H1 (cell line): Measurements from ENCODE around the gene RAB25. TPM values are rescaled to one million over a fixed set of nuclear protein-coding genes. Genes with fewer than 3 reads are reported as not detected.

ENCODE experiments used
- CTCF ChIA-PET: fragments of 300-600 bp; sonication (Branson Sonifier 250); formaldehyde crosslinking; loops from one replicate; lab custom pipeline; 2021; ENCODE audit not compliant: partially characterized antibody; lab: Charles Lee
- POLR2A ChIA-PET: fragments of 300-600 bp; sonication (Branson Sonifier 250); formaldehyde crosslinking; loops from one replicate; lab custom pipeline; 2021; ENCODE audit warnings: inconsistent platforms; ENCODE audit not compliant: partially characterized antibody; lab: Charles Lee
- DNase-seq, 2 experiments: peaks; one replicate each; pipeline versions ENCODE4 v3.0.0 to v3.0.0-alpha.2; 2010 to 2022; ENCODE audit warnings: low spot score in 2 of 2, low read depth in 1 of 2, mixed read lengths in 1 of 2
- FAIRE-seq: peaks from 2 replicates; lab custom pipeline; 2011; peaks lifted over from hg19 to GRCh38; lab: Jason Lieb, UNC
- H2AFZ ChIP-seq: 2 replicates; pipeline ENCODE4 v1.8.1; 2012; ENCODE audit warnings: low read length, inconsistent platforms
- H2AK5ac ChIP-seq: 2 replicates; pipeline ENCODE4 v1.6.1; 2013; ENCODE audit warnings: low read depth, low read length
- H2BK120ac ChIP-seq: replicated peaks from 2 replicates; pipeline ENCODE3; 2013; ENCODE audit warnings: low read depth, low read length, inconsistent platforms
- H2BK12ac ChIP-seq: 2 replicates; pipeline ENCODE4 v1.6.1; 2013; ENCODE audit warnings: low read depth, low read length
- H2BK15ac ChIP-seq: 2 replicates; pipeline ENCODE4 v1.6.1; 2013; ENCODE audit warnings: low read length
- H2BK20ac ChIP-seq: 2 replicates; pipeline ENCODE4 v1.6.1; 2013; ENCODE audit warnings: low read length
- H2BK5ac ChIP-seq: 2 replicates; pipeline ENCODE4 v1.6.1; 2013; ENCODE audit warnings: low read depth, low read length
- H3K14ac ChIP-seq: 2 replicates; pipeline ENCODE4 v1.6.1; 2013; ENCODE audit warnings: inconsistent platforms; ENCODE audit not compliant: insufficient read length
- H3K18ac ChIP-seq: 2 replicates; pipeline ENCODE4 v1.6.1; 2013; ENCODE audit warnings: low read length; ENCODE audit errors: extremely low read depth
- H3K23ac ChIP-seq: 2 replicates; pipeline ENCODE4 v1.6.1; 2013; ENCODE audit warnings: inconsistent platforms; ENCODE audit not compliant: insufficient read length
- H3K23me2 ChIP-seq: 2 replicates; pipeline ENCODE4 v1.6.1; 2013; ENCODE audit warnings: low read depth, low read length
- H3K27ac ChIP-seq: 2 replicates; pipeline ENCODE4 v1.6.1; 2011; ENCODE audit warnings: low read depth, low read length, inconsistent platforms
- H3K27me3 ChIP-seq, 4 experiments: replicated peaks in 1 of 4; 1 replicate in 1 of 4; 2 replicates in 3 of 4; pipeline versions ENCODE4 v1.6.1 to v1.8.1; 2011 to 2013; ENCODE audit warnings: low read length in 3 of 4, mild to moderate bottlenecking in 3 of 4, inconsistent platforms in 2 of 4, mixed read lengths in 2 of 4, moderate library complexity in 1 of 4; ENCODE audit not compliant: control insufficient read depth in 3 of 4, insufficient read depth in 3 of 4; ENCODE audit errors: extremely low read depth in 1 of 4
- H3K36me3 ChIP-seq, 4 experiments: 2 replicates each; pipeline versions ENCODE4 v1.6.1 to v1.8.1; 2011 to 2013; ENCODE audit warnings: mild to moderate bottlenecking in 4 of 4, low read length in 3 of 4, moderate library complexity in 2 of 4, control low read depth in 1 of 4, inconsistent platforms in 1 of 4; ENCODE audit not compliant: insufficient read depth in 4 of 4, control insufficient read depth in 2 of 4
- H3K4ac ChIP-seq: replicated peaks from 2 replicates; pipeline ENCODE3; 2013; ENCODE audit warnings: low read length, low read depth, mixed read lengths, inconsistent platforms; ENCODE audit not compliant: insufficient read length
- H3K4me1 ChIP-seq, 4 experiments: replicated peaks in 1 of 4; 1 replicate in 1 of 4; 2 replicates in 3 of 4; pipeline versions ENCODE4 v1.6.1 to v1.8.1; 2011 to 2013; ENCODE audit warnings: low read length in 3 of 4, inconsistent platforms in 2 of 4, mixed read lengths in 1 of 4; ENCODE audit not compliant: insufficient read depth in 4 of 4, control insufficient read depth in 3 of 4
- H3K4me2 ChIP-seq, 2 experiments: 2 replicates each; pipeline versions ENCODE4 v1.6.1 to v1.8.1; 2011 to 2013; ENCODE audit warnings: low read depth in 2 of 2, low read length in 2 of 2, control low read depth in 1 of 2, inconsistent platforms in 1 of 2, mild to moderate bottlenecking in 1 of 2; ENCODE audit not compliant: insufficient read depth in 1 of 2
- H3K4me3 ChIP-seq, 4 experiments: fragments of 200-600, 300-600 bp in 1 of 4; sonication (generic), shearing (Covaris generic), sonication (Bioruptor Twin) in 1 of 4; 2 replicates each; pipeline versions ENCODE4 v1.5.1 to v1.8.1; 2011 to 2016; ENCODE audit warnings: low read length in 4 of 4, low read depth in 3 of 4, control low read depth in 2 of 4, inconsistent platforms in 2 of 4, mild to moderate bottlenecking in 2 of 4, mixed read lengths in 1 of 4, moderate library complexity in 1 of 4; ENCODE audit not compliant: insufficient read depth in 2 of 4; ENCODE audit errors: extremely low read depth in 1 of 4
- H3K56ac ChIP-seq: replicated peaks from 2 replicates; pipeline ENCODE3; 2013; ENCODE audit warnings: low read depth, mild to moderate bottlenecking, mixed read lengths, low read length, inconsistent platforms; ENCODE audit not compliant: insufficient read length
- H3K79me1 ChIP-seq: 2 replicates; pipeline ENCODE4 v1.6.1; 2013; ENCODE audit warnings: low read depth, low read length, control low read depth
- H3K79me2 ChIP-seq, 2 experiments: 2 replicates each; pipeline versions ENCODE4 v1.6.1 to v1.8.1; 2012 to 2013; ENCODE audit warnings: low read length in 2 of 2, mild to moderate bottlenecking in 2 of 2, inconsistent platforms in 1 of 2; ENCODE audit not compliant: insufficient read depth in 2 of 2, control insufficient read depth in 1 of 2
- H3K9ac ChIP-seq, 4 experiments: replicated peaks in 1 of 4; 1 replicate in 1 of 4; 2 replicates in 3 of 4; pipeline versions ENCODE4 v1.6.1 to v1.8.1; 2011 to 2013; ENCODE audit warnings: low read depth in 3 of 4, low read length in 3 of 4, control low read depth in 2 of 4, mild to moderate bottlenecking in 2 of 4, moderate library complexity in 2 of 4, inconsistent platforms in 1 of 4; ENCODE audit errors: extremely low read depth in 1 of 4
- H3K9me3 ChIP-seq, 2 experiments: 2 replicates each; pipeline versions ENCODE4 v1.6.1 to v1.8.1; 2012 to 2013; ENCODE audit warnings: mild to moderate bottlenecking in 2 of 2, moderate library complexity in 2 of 2, control low read depth in 1 of 2, inconsistent platforms in 1 of 2, low read depth in 1 of 2, low read length in 1 of 2, mixed read lengths in 1 of 2; ENCODE audit not compliant: insufficient read depth in 2 of 2
- H4K20me1 ChIP-seq, 2 experiments: replicated peaks in 1 of 2; 2 replicates each; pipeline versions ENCODE3 to v1.8.1; 2011 to 2013; ENCODE audit warnings: inconsistent platforms in 2 of 2, low read length in 2 of 2, mild to moderate bottlenecking in 1 of 2; ENCODE audit not compliant: insufficient read depth in 2 of 2, control insufficient read depth in 1 of 2
- H4K5ac ChIP-seq: 2 replicates; pipeline ENCODE4 v1.6.1; 2013; ENCODE audit warnings: low read length, low read depth, mixed read lengths, inconsistent platforms; ENCODE audit not compliant: insufficient read length
- H4K8ac ChIP-seq: 2 replicates; pipeline ENCODE4 v1.8.0; 2013; ENCODE audit warnings: mild to moderate bottlenecking, moderate library complexity, low read length, inconsistent platforms; ENCODE audit not compliant: insufficient read depth; ENCODE audit errors: extremely low read depth
- H4K91ac ChIP-seq: replicated peaks from 2 replicates; pipeline ENCODE3; 2013; ENCODE audit warnings: low read length, mixed read lengths, inconsistent platforms; ENCODE audit not compliant: insufficient read length
- BACH1 ChIP-seq: IDR thresholded peaks from 2 replicates; pipeline ENCODE4 v1.6.1; 2012; ENCODE audit warnings: low read length, improper control_type of control experiment
- BCL11A ChIP-seq, 2 experiments: IDR thresholded peaks; one replicate each; pipeline ENCODE4 v1.6.1; 2011; ENCODE audit warnings: low read depth in 2 of 2, low read length in 2 of 2, mild to moderate bottlenecking in 2 of 2
- BRCA1 ChIP-seq: IDR thresholded peaks from 2 replicates; pipeline ENCODE4 v1.6.1; 2012; ENCODE audit warnings: low read depth, low read length, improper control_type of control experiment
- EGR1 ChIP-seq: IDR thresholded peaks from 2 replicates; pipeline ENCODE4 v1.6.1; 2011; ENCODE audit warnings: low read depth, low read length, borderline replicate concordance
- FOSL1 ChIP-seq: IDR thresholded peaks from 2 replicates; pipeline ENCODE4 v1.6.1; 2011; ENCODE audit warnings: mild to moderate bottlenecking, low read depth, low read length, moderate library complexity; ENCODE audit not compliant: insufficient read depth
- MAFK ChIP-seq: IDR thresholded peaks from 2 replicates; pipeline ENCODE4 v1.6.1; 2012; ENCODE audit warnings: low read depth, mild to moderate bottlenecking, improper control_type of control experiment, low read length
- NRF1 ChIP-seq: IDR thresholded peaks from 2 replicates; pipeline ENCODE4 v1.6.1; 2011; ENCODE audit warnings: mild to moderate bottlenecking, low read depth, low read length, improper control_type of control experiment
- PHF8 ChIP-seq: fragments of 200-600 bp; sonication (generic); conservative IDR thresholded peaks from 2 replicates; pipeline ENCODE4 v1.7.1; 2012; ENCODE audit warnings: low read depth, mild to moderate bottlenecking, inconsistent platforms, low read length, moderate library complexity
- POU5F1 ChIP-seq: IDR thresholded peaks from 2 replicates; pipeline ENCODE4 v1.6.1; 2011; ENCODE audit warnings: low read depth, mild to moderate bottlenecking, low read length, moderate library complexity
- SAP30 ChIP-seq: fragments of 300-600 bp; sonication (generic); IDR thresholded peaks from 2 replicates; pipeline ENCODE4 v1.7.1; 2012; ENCODE audit warnings: low read length, moderate library complexity, mild to moderate bottlenecking, inconsistent platforms; ENCODE audit not compliant: insufficient read depth, insufficient replicate concordance
- SP2 ChIP-seq: IDR thresholded peaks from 2 replicates; pipeline ENCODE4 v1.6.1; 2012; ENCODE audit warnings: mild to moderate bottlenecking, low read length, inconsistent platforms
- SRF ChIP-seq: IDR thresholded peaks from 2 replicates; pipeline ENCODE4 v1.6.1; 2011; ENCODE audit warnings: mild to moderate bottlenecking, low read depth, low read length, moderate library complexity
- YY1 ChIP-seq: IDR thresholded peaks from 2 replicates; pipeline ENCODE4 v1.6.1; 2011; ENCODE audit warnings: low read depth, mild to moderate bottlenecking, low read length
- WGBS, 2 experiments: shearing (Covaris generic) in 1 of 2; methylation state at CpG; one replicate each; pipeline versions ENCODE4 v1.1.6 to v1.1.7; 2013 to 2015; ENCODE audit warnings: low lambda C conversion rate in 2 of 2, mixed read lengths in 2 of 2, inconsistent platforms in 1 of 2, low coverage in 1 of 2, missing lambda C conversion rate in 1 of 2; ENCODE audit not compliant: insufficient replicate concordance in 2 of 2, insufficient coverage in 1 of 2, insufficient read length in 1 of 2; ENCODE audit errors: extremely low coverage in 1 of 2, missing lambda C conversion rate in 1 of 2; 5-methylcytosine and 5-hydroxymethylcytosine counted together
- polyA plus RNA-seq, 7 experiments: library from polyadenylated mRNA; depleted of rRNA in 3 of 7; stranded (reverse) in 5 of 7; unstranded in 2 of 7; fragments of >200 nt in 5 of 7; fragments of 200-250 nt in 2 of 7; gene quantifications; 1 replicate in 5 of 7; 2 replicates in 1 of 7; 4 replicates in 1 of 7; pipeline versions ENCODE4 v1.2.1 to v1.2.3, GENCODE V29; 2011 to 2013; ENCODE audit warnings: missing spikeins in 2 of 7, mixed read lengths in 2 of 7
- total RNA-seq: library from RNA; stranded (reverse); fragmentation: NEBNext Ultra II Directional; extraction: Animal tissue kit (Norgen Biotek cat#: 25700); gene quantifications from 2 replicates; pipeline ENCODE4 v1.2.1, GENCODE V29; 2021

The RAB25 gene
- total and polyA plus RNA-seq, 2 of the 8 experiments (the other 6 are each of a cell fraction or from before 2014, with no cell fraction given), result 34.8 to 98.2 TPM

DNA sequence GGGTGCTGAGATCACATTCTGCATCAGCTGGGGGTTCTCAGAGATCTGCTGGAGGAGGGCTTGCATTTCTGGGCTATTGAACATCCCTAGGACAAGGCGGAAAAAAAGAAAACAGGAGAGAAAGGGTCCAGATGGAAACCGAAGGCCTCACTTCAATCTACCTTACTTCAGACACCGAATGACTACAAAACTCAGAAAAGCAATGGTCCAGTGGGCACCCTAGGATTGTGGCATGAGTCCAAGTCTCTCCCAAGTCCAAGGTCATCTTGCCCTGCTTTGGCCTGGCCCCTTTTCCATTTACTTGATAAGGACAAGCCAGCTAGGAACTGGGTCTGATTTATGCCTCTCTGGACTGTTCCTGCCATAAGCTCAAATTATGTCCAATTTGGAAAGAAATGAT is 18.1 kb upstream of the RAB25 start:
- H3K4me3 ChIP-seq, result no peak overlapping the region
- no peak overlapping the region for H4K5ac ChIP-seq
- H4K8ac ChIP-seq, result no peak overlapping the region
- no peak overlapping the region for H3K14ac ChIP-seq
- no peaks in the 10 kb centered on the region for H3K27me3 ChIP-seq
- no peak overlapping the region for H3K56ac ChIP-seq
- H3K4me2 ChIP-seq, result no peak overlapping the region
- no peak for DNase-seq
- no peak overlapping the region for H2BK15ac ChIP-seq
- no peak overlapping the region for H4K91ac ChIP-seq
- no peak overlapping the region for H2BK120ac ChIP-seq
- no peaks in the 10 kb centered on the region for H3K79me1 ChIP-seq
- POLR2A ChIA-PET, result interaction anchor here (1.1 to 2.5 kb wide), 4 partner anchors 11 to 23 kb away, joined by 3 to 6 read pairs (median 4); partner anchors contain the start of gene LAMTOR2
- no peak overlapping the region for H2BK12ac ChIP-seq
- no peaks in the 10 kb centered on the region for H3K4me1 ChIP-seq
- no peak overlapping the region for H3K27ac ChIP-seq
- H2AK5ac ChIP-seq, result no peak overlapping the region
- no peak overlapping the region for H3K9ac ChIP-seq
- no peak overlapping the region for H2AFZ ChIP-seq
- no peak overlapping the region for H2BK5ac ChIP-seq
- no peaks in the 10 kb centered on the region for H3K9me3 ChIP-seq
- H3K23ac ChIP-seq, result no peak overlapping the region
- WGBS, 2 experiments, result 86% methylated on average over 3 of the region's 3 CpGs; no CpG with 5 or more reads in 1 of the 2 experiments
- peaks cover 0 to 2% of the 10 kb centered on the region in 2 experiments for H4K20me1 ChIP-seq
- TF ChIP-seq EGR1 (no peak), PHF8 (no peak), POU5F1 (no peak), BCL11A (IDR thresholded peaks at IDR 0.05; ENCODE audit: low read depth in 2 of 2, low read length in 2 of 2) (no peak), BACH1 (no peak), MAFK (no peak), SP2 (no peak), SRF (no peak), YY1 (no peak), FOSL1 (no peak), SAP30 (no peak), NRF1 (no peak), BRCA1 (no peak)
- no peaks in the 10 kb centered on the region for H3K23me2 ChIP-seq
- H3K36me3 ChIP-seq, result peaks cover 2 to 40% (median 21%) of the 10 kb centered on the region in 4 experiments
- no peak overlapping the region for H3K18ac ChIP-seq
- FAIRE-seq, result no peak
- CTCF ChIA-PET, result interaction anchor here (1.1 to 12.9 kb wide), 9 partner anchors 10 to 86 kb away, joined by 3 to 139 read pairs (median 4); partner anchors contain the start of gene UBQLN4
- H3K79me2 ChIP-seq, result no peaks in the 10 kb centered on the region
- H3K4ac ChIP-seq, result no peak overlapping the region
- no peak overlapping the region for H2BK20ac ChIP-seq
